GM23338 (cell line): ENCODE measurements around the gene TNNT2. TPM values are rescaled to one million over a fixed set of nuclear protein-coding genes. Genes with fewer than 3 reads are reported as not detected.

Experiments
- ATAC-seq: fragments of 200-7000 bp; cut with Tn5 transposase; 3 replicates; pipeline ENCODE4 v1.9.1; 2020
- DNase-seq: peaks from one replicate; pipeline ENCODE4 v3.0.0-alpha.2; 2015; ENCODE audit warnings: low spot score
- H2AFZ ChIP-seq: fragments of 200-600 bp; sonication (generic); 2 replicates; pipeline ENCODE4 v1.8.0; 2016; ENCODE audit warnings: antibody characterized with exemption, mild to moderate bottlenecking, moderate library complexity
- H3F3A ChIP-seq: fragments of 200-600 bp; sonication (generic); replicated peaks from 2 replicates; pipeline ENCODE4 v1.8.0; 2017; ENCODE audit warnings: antibody characterized with exemption, mixed run types, low read depth
- H3K27ac ChIP-seq: fragments of 200-600 bp; sonication (generic); 2 replicates; pipeline ENCODE4 v1.6.1; 2016; ENCODE audit warnings: low read depth
- H3K27me3 ChIP-seq: fragments of 200-600 bp; sonication (generic); 2 replicates; pipeline ENCODE4 v1.8.0; 2016; ENCODE audit warnings: mild to moderate bottlenecking, mixed run types, moderate library complexity; ENCODE audit not compliant: insufficient read depth
- H3K36me3 ChIP-seq: fragments of 200-600 bp; sonication (generic); 2 replicates; pipeline ENCODE4 v1.8.0; 2016; ENCODE audit warnings: mild to moderate bottlenecking; ENCODE audit not compliant: insufficient read depth
- H3K4me1 ChIP-seq: fragments of 200-600 bp; sonication (generic); 2 replicates; pipeline ENCODE4 v1.8.0; 2016; ENCODE audit warnings: mild to moderate bottlenecking, moderate library complexity; ENCODE audit not compliant: insufficient read depth
- H3K4me2 ChIP-seq: fragments of 200-600 bp; sonication (generic); 2 replicates; pipeline ENCODE4 v1.7.1; 2017; ENCODE audit warnings: mixed run types
- H3K4me3 ChIP-seq: fragments of 200-600 bp; sonication (generic); 2 replicates; pipeline ENCODE4 v1.6.1; 2016; ENCODE audit warnings: mixed run types
- H3K79me2 ChIP-seq: fragments of 200-600 bp; sonication (generic); replicated peaks from 2 replicates; pipeline ENCODE4 v1.8.0; 2017; ENCODE audit warnings: mild to moderate bottlenecking; ENCODE audit not compliant: insufficient read depth
- H3K9me2 ChIP-seq: fragments of 200-600 bp; sonication (generic); 2 replicates; pipeline ENCODE4 v1.8.0; 2017; ENCODE audit not compliant: insufficient read depth
- H4K20me1 ChIP-seq: fragments of 200-600 bp; sonication (generic); replicated peaks from 2 replicates; pipeline ENCODE4 v1.8.0; 2017; ENCODE audit warnings: mild to moderate bottlenecking; ENCODE audit not compliant: insufficient read depth
- H3K27ac Mint-ChIP-seq: 2 replicates; pipeline ENCODE4 v1.8.0; 2020; ENCODE audit warnings: inconsistent platforms, mild to moderate bottlenecking, moderate library complexity, mixed read lengths
- H3K27me3 Mint-ChIP-seq: 3 replicates; pipeline ENCODE4 v1.8.0; 2022; ENCODE audit warnings: low read depth, mild to moderate bottlenecking, moderate library complexity, mixed read lengths, inconsistent platforms; ENCODE audit not compliant: insufficient read depth, poor library complexity
- H3K36me3 Mint-ChIP-seq: 3 replicates; pipeline ENCODE4 v1.8.0; 2021; ENCODE audit warnings: low read depth, mild to moderate bottlenecking, inconsistent platforms, moderate library complexity, mixed read lengths
- H3K4me1 Mint-ChIP-seq: 3 replicates; pipeline ENCODE4 v1.8.0; 2020; ENCODE audit warnings: mild to moderate bottlenecking, inconsistent platforms, mixed read lengths
- H3K4me3 Mint-ChIP-seq: 3 replicates; pipeline ENCODE4 v1.8.0; 2021; ENCODE audit warnings: moderate library complexity, mild to moderate bottlenecking, inconsistent platforms, mixed read lengths
- H3K9me3 Mint-ChIP-seq: 3 replicates; pipeline ENCODE4 v1.8.0; 2020; ENCODE audit warnings: moderate library complexity, mild to moderate bottlenecking, inconsistent platforms, mixed read lengths
- CTCF ChIP-seq, 2 experiments: fragments of 200-600 bp in 1 of 2; sonication (generic) in 1 of 2; conservative IDR thresholded peaks; 2 replicates each; pipeline versions ENCODE4 v1.5.1 to v1.6.1; 2016 to 2017; ENCODE audit warnings: antibody characterized with exemption in 2 of 2, low read depth in 2 of 2, mild to moderate bottlenecking in 2 of 2, moderate library complexity in 1 of 2
- STAT1 ChIP-seq: IDR thresholded peaks from one replicate; pipeline ENCODE4 v1.6.1; 2016; ENCODE audit warnings: antibody characterized with exemption; ENCODE audit not compliant: unreplicated experiment
- ZNF462 ChIP-seq: fragments of 250-450 bp; sonication (Bioruptor Pico); IDR thresholded peaks from 2 replicates; pipeline ENCODE4 v1.5.0; 2020; ENCODE audit warnings: mild to moderate bottlenecking, moderate library complexity
- polyA plus RNA-seq: library from polyadenylated mRNA; unstranded; fragments of >200 nt; fragmentation: Nextera tagmentation; extraction: Ambion mirVana; gene quantifications from 2 replicates; pipeline ENCODE4 v1.2.1, GENCODE V29; 2016
- total RNA-seq: library from RNA; depleted of rRNA; stranded (reverse); fragments of >200 nt; shearing (Covaris generic); gene quantifications from 2 replicates; pipeline ENCODE4 v1.2.3, GENCODE V29; 2014

TNNT2 gene
- total and polyA plus RNA-seq, 2 experiments from 2014 or later = 7.5 to 19.1 TPM

- no peak overlapping the region for H3K27ac ChIP-seq
- peaks cover 8% of the 10 kb centered on the region for H3K27me3 Mint-ChIP-seq
- no peak overlapping the region for H3K4me3 Mint-ChIP-seq
- H3K27ac Mint-ChIP-seq = no peak overlapping the region
- DNase-seq (no peak), ATAC-seq (no peak)
- no peaks in the 10 kb centered on the region for H3K9me3 Mint-ChIP-seq
- H3K36me3 Mint-ChIP-seq = no peaks in the 10 kb centered on the region
- H3K4me3 ChIP-seq = no peak overlapping the region
- H3K4me1 Mint-ChIP-seq = peaks cover 16% of the 10 kb centered on the region; the same call in 2 of the 3 replicates
- no peaks in the 10 kb centered on the region for H3K27me3 ChIP-seq
- TF ChIP-seq CTCF (conservative IDR thresholded peaks at IDR 0.05; ENCODE audit: low read depth in 2 of 2) (0 out of 4 replicates have a peak, but pooled peaks of 1 of the 2 experiments have one; percentile 2), ZNF462 (CRISPR knock-in tag) (no peak), STAT1 (no peak)
- 0 out of 2 replicates have a peak, but pooled peaks cover 6% of the 10 kb centered on the region for H3K9me2 ChIP-seq
- H3K4me1 ChIP-seq = no peaks in the 10 kb centered on the region
- no peaks in the 10 kb centered on the region for H3F3A ChIP-seq
- H3K4me2 ChIP-seq = no peak overlapping the region
- no peaks in the 10 kb centered on the region for H4K20me1 ChIP-seq
- no peak overlapping the region for H2AFZ ChIP-seq
- H3K36me3 ChIP-seq = no peaks in the 10 kb centered on the region
- H3K79me2 ChIP-seq = no peaks in the 10 kb centered on the region
Measured at GRCh38 chr1:201312298-201312697, 65.2 kb downstream of the TNNT2 start.
